Kidney epithelial cell (primary cell): Measurements from ENCODE around the gene ADORA2A. TPM values are rescaled to one million over a fixed set of nuclear protein-coding genes. Genes with fewer than 3 reads are reported as not detected.

Experiments
- DNase-seq: peaks from one replicate; pipeline ENCODE4 v3.0.0-alpha.2; 2010; ENCODE audit warnings: low read depth
- H3K27me3 ChIP-seq: 2 replicates; pipeline ENCODE4 v1.6.0; 2011; ENCODE audit warnings: low read length; ENCODE audit not compliant: control insufficient read depth, insufficient read depth
- H3K36me3 ChIP-seq: 2 replicates; pipeline ENCODE4 v1.5.1; 2011; ENCODE audit warnings: low read length; ENCODE audit not compliant: control insufficient read depth, insufficient read depth
- H3K4me3 ChIP-seq: 2 replicates; pipeline ENCODE4 v1.5.1; 2011; ENCODE audit warnings: low read depth, mild to moderate bottlenecking, control low read depth, low read length
- CTCF ChIP-seq: IDR thresholded peaks from 2 replicates; pipeline ENCODE4 v1.5.1; 2011; ENCODE audit warnings: mild to moderate bottlenecking, moderate library complexity, low read length, control low read depth, inconsistent platforms; ENCODE audit not compliant: insufficient read depth, poor library complexity, severe bottlenecking
- total RNA-seq: library from RNA; depleted of rRNA; stranded (reverse); fragments of >200 nt; gene quantifications from 2 replicates; pipeline ENCODE4 v1.2.3, GENCODE V29; 2015

ADORA2A gene
- total RNA-seq, 1 donor from 2014 or later: 0.46 TPM

DNA sequence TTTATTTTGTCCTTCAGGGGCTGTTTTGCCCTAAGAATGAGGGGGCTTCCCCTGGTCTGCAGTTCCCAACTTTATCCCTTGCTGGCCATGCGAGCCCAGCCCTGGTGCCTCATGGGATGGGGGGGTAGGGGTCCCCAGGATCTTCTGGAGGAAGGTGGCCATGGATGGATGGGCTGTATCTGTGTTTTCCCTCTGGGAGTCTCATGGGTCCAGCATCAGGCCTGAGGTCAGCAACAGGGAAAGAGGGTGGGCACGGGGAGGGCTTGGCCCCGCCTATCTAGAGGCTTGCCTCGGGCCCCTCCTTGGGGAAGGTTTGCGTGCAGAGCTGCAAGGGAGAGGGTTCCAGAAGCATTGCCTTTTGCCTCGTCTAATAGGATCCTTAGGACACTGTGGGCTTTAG, 10.8 kb upstream of the ADORA2A start:
- no peaks in the 10 kb centered on the region for H3K36me3 ChIP-seq

DNA sequence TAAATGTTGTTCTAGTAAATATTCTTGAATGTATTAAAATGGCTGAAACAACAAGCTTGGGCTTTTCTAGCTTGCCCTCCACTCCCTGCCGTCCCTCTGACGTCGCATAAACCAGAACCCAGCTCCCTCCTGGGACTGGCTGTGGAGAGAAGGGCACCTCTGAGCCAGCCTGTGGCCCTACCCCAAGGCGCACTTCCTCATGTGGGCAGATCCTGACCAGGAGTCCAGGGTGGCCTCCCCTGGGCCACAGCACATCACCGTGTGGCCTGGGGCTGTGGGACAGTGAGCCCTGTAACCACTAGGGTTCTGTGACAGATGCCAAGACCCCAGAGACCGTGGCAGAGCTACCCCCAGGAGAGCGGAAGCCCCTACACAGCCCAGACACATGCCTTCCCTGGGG, 10.2 kb upstream of the ADORA2A start:
- DNase-seq: no peak
- TF ChIP-seq CTCF: no peak
- no peak overlapping the region for H3K4me3 ChIP-seq
- H3K27me3 ChIP-seq: no peaks in the 10 kb centered on the region
- no peaks in the 10 kb centered on the region for H3K36me3 ChIP-seq

More for the DNA sequence above, 10.8 kb upstream of the ADORA2A start:
- DNase-seq: no peak
- no peak for TF ChIP-seq CTCF
- Histone ChIP-seq H3K27me3 (no peaks in the 10 kb centered on the region), H3K4me3 (no peak overlapping the region)

GRCh38 chr22:24417901-24418641, 9.3 kb upstream of the ADORA2A start:
- no peak for TF ChIP-seq CTCF
- DNase-seq: no peak
- no peaks in the 10 kb centered on the region for H3K27me3 ChIP-seq
- H3K36me3 ChIP-seq: no peaks in the 10 kb centered on the region
- H3K4me3 ChIP-seq: no peak overlapping the region

- H3K27me3 ChIP-seq: peaks cover 3% of the 10 kb centered on the region
- no peaks in the 10 kb centered on the region for H3K36me3 ChIP-seq
- H3K4me3 ChIP-seq: no peak overlapping the region
- TF ChIP-seq CTCF: no peak
- no peak for DNase-seq
These were observed 8.5 kb upstream of the ADORA2A start for GRCh38 chr22:24418786-24419474.

DNA sequence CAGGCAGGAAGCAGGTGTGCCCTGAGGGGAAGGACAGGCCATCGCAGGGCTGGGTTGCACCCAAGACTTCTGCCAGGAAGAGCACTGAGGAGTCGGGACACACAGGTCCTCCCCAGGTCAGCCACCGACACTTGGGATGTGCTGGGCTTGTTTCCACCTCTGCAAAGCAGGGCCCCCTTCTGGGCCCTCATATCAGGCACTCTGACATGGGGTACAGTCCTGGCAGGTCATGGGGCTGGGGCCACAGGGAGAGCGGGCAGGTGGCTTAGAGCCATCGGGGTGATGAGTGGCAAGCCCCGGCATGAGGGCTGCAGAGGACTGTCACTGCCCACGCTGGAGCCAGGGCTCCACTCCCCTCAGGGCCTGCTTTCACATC, 7.9 kb upstream of the ADORA2A start:
- Histone ChIP-seq H3K27me3 (peaks cover 8% of the 10 kb centered on the region), H3K36me3 (no peaks in the 10 kb centered on the region), H3K4me3 (no peak overlapping the region)
- no peak for DNase-seq
- TF ChIP-seq CTCF: no peak
